Activated T-cell treated with anti-CD3 and anti-CD28 coated beads for 1 hour (primary cell): ENCODE results near the gene PLSCR4.

ENCODE experiments used
- DNase-seq: peaks from one replicate; pipeline ENCODE4 v3.0.0-alpha.2; 2020; ENCODE audit warnings: low read depth

The PLSCR4 gene

GRCh38 chr3:146160964-146161662, 89.8 kb downstream of the PLSCR4 start, which contains the start of gene PLOD2:
PLOD2 (minus strand) TSS chr3:146161184; CDS start chr3:146160989, 195 bp downstream.
- no peak for DNase-seq

GRCh38 chr3:146160321-146160963, 90.5 kb downstream of the PLSCR4 start:
- no peak for DNase-seq

- DNase-seq, result no peak
These were observed 91.1 kb downstream of the PLSCR4 start for GRCh38 chr3:146159616-146160320.

- DNase-seq, result no peak
These were observed 91.9 kb downstream of the PLSCR4 start for GRCh38 chr3:146159037-146159436.

DNA sequence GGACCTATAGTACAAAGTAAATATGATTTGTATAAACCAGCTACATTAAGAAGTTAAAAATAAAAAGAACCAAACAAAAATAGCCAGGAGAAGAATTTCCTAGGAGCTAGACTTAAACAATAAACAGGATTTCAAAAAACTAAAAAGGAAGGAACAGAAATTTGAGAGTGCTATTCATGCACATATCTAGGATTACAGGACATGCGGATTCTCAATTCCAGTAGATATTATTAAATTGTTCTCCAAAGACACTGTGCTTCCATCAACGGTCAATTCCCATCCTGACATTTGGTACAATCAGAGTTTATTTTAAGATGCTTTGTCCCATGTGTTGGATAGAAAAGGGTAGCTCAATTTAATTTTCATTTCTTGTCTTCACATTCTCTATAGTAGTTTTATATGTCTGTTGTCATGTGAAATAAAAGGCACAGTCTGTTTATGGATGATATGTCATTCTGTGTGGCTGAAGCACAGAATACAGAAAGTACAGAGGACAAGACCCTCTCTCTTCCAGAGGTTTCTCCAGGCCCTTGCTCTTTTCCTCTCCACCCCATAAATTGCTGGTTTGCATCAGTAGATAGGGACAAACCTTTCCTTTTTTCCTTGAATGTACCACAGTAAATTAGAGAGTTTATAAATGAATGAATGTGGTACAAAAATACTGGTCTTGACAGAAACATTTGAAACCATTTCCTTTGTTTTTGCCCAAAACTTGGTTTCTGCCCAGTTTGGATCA, 93.4 kb downstream of the PLSCR4 start:
- DNase-seq, result no peak

DNA sequence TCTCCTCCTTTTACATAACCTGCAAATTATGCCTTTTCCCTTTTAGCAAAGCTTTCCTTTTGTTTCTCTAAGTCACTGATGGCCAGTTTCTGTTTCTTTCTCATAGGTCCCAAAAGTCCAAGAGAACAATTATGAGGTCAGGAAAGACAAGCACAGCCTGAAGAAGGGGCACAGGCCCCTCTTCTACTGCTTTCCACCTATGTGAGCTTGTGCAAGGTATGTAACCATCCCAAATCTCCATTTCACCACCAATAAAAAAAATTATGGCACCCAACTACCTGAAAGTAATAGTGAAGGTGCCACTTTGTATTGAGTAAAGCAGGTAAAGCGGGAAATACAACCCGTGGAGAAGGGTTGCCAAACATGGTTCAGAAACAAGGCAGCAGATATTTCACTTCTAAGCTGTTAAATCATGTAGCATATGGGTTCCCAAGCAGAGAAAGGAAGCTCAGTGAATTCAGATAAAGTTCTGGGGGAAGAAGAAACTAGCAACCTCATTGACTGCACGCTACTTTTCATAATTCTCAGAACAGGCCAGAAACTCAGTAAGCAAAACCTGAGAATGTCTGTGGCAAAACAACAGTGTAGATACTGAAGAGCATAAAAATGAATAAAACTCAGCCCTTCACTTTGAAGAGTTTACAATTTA, 94.1 kb downstream of the PLSCR4 start:
- no peak for DNase-seq

DNA sequence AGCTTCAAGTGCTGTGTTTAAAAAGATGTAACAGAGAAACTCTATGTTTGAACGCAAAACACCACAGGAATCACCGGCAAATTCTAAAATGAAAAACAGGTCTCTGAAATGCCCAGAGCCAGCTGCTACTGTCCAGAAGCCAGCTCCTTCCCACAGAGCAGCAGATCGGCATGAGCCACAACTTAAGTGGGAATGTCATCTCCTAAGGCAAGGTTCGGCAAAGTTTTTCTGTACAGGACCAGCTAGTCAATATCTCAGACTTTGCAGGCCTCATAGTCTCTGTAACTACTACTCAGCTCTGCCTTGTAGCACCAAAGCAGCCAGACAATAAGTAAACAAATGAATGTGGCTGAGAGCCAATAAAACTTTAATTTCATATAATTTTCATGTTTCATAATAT, 94.8 kb downstream of the PLSCR4 start:
- DNase-seq, result no peak

GRCh38 chr3:146154995-146155394, 95.9 kb downstream of the PLSCR4 start:
- no peak for DNase-seq

GRCh38 chr3:146154316-146154715, 96.6 kb downstream of the PLSCR4 start:
- DNase-seq, result no peak

- DNase-seq, result no peak
These were observed 97.5 kb downstream of the PLSCR4 start for GRCh38 chr3:146153429-146153828.

DNA sequence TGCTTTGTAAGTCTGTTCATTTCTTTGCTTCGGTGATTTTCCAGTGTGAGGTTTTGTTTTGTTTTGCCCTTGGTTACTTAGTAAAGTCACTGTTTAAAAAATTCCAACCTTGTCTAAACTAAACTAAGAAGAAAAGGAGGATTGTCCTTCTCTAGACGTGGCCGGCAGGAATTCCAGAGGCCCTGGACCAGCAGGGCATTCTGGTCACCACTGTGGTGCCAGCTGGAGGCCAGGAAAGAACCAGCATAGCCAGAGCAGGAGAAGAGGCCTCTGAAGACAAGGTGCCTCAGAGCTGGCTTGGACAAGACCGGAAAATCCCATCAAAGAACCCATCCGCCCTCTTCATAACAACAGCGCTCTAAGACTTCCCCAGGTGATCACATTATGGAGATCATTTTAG, 98.1 kb downstream of the PLSCR4 start:
- no peak for DNase-seq

- DNase-seq, result no peak
These were observed 102.4 kb downstream of the PLSCR4 start for GRCh38 chr3:146148468-146148931.

GRCh38 chr3:146145642-146146041, 105.3 kb downstream of the PLSCR4 start:
- no peak for DNase-seq

DNA sequence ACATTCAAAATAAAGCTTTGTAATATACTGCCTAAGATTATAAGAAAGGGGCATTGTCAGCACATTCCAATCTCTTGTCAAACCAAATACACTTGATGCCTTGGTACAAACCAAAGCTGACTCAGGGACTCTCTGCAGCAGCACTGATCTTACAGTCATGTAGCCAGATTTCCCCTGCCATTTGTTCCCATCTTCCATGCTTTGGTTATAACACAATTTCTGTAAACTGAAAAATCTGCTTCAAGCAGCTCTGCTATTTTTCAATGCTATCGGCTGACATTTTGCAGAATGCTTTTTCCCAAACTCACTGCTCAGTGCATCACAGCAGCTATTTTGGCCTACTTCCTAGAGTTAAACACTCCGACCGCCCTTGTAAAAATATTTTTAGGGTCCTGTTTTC, 108.1 kb downstream of the PLSCR4 start:
- DNase-seq, result no peak
